H1 (cell line): Measurements from ENCODE around the gene CAV1. TPM values are rescaled to one million over a fixed set of nuclear protein-coding genes. Genes with fewer than 3 reads are reported as not detected.

ENCODE experiments used
- CTCF ChIA-PET: fragments of 300-600 bp; sonication (Branson Sonifier 250); formaldehyde crosslinking; loops from one replicate; lab custom pipeline; 2021; ENCODE audit not compliant: partially characterized antibody; lab: Charles Lee
- POLR2A ChIA-PET: fragments of 300-600 bp; sonication (Branson Sonifier 250); formaldehyde crosslinking; loops from one replicate; lab custom pipeline; 2021; ENCODE audit warnings: inconsistent platforms; ENCODE audit not compliant: partially characterized antibody; lab: Charles Lee
- DNase-seq, 2 experiments: peaks; one replicate each; pipeline versions ENCODE4 v3.0.0 to v3.0.0-alpha.2; 2010 to 2022; ENCODE audit warnings: low spot score in 2 of 2, low read depth in 1 of 2, mixed read lengths in 1 of 2
- FAIRE-seq: peaks from 2 replicates; lab custom pipeline; 2011; peaks lifted over from hg19 to GRCh38; lab: Jason Lieb, UNC
- H2AFZ ChIP-seq: 2 replicates; pipeline ENCODE4 v1.8.1; 2012; ENCODE audit warnings: low read length, inconsistent platforms
- H2AK5ac ChIP-seq: 2 replicates; pipeline ENCODE4 v1.6.1; 2013; ENCODE audit warnings: low read depth, low read length
- H2BK120ac ChIP-seq: replicated peaks from 2 replicates; pipeline ENCODE3; 2013; ENCODE audit warnings: low read depth, low read length, inconsistent platforms
- H2BK12ac ChIP-seq: 2 replicates; pipeline ENCODE4 v1.6.1; 2013; ENCODE audit warnings: low read depth, low read length
- H2BK15ac ChIP-seq: 2 replicates; pipeline ENCODE4 v1.6.1; 2013; ENCODE audit warnings: low read length
- H2BK20ac ChIP-seq: 2 replicates; pipeline ENCODE4 v1.6.1; 2013; ENCODE audit warnings: low read length
- H2BK5ac ChIP-seq: 2 replicates; pipeline ENCODE4 v1.6.1; 2013; ENCODE audit warnings: low read depth, low read length
- H3K14ac ChIP-seq: 2 replicates; pipeline ENCODE4 v1.6.1; 2013; ENCODE audit warnings: inconsistent platforms; ENCODE audit not compliant: insufficient read length
- H3K18ac ChIP-seq: 2 replicates; pipeline ENCODE4 v1.6.1; 2013; ENCODE audit warnings: low read length; ENCODE audit errors: extremely low read depth
- H3K23ac ChIP-seq: 2 replicates; pipeline ENCODE4 v1.6.1; 2013; ENCODE audit warnings: inconsistent platforms; ENCODE audit not compliant: insufficient read length
- H3K23me2 ChIP-seq: 2 replicates; pipeline ENCODE4 v1.6.1; 2013; ENCODE audit warnings: low read depth, low read length
- H3K27ac ChIP-seq: 2 replicates; pipeline ENCODE4 v1.6.1; 2011; ENCODE audit warnings: low read depth, low read length, inconsistent platforms
- H3K27me3 ChIP-seq, 4 experiments: replicated peaks in 1 of 4; 1 replicate in 1 of 4; 2 replicates in 3 of 4; pipeline versions ENCODE4 v1.6.1 to v1.8.1; 2011 to 2013; ENCODE audit warnings: low read length in 3 of 4, mild to moderate bottlenecking in 3 of 4, inconsistent platforms in 2 of 4, mixed read lengths in 2 of 4, moderate library complexity in 1 of 4; ENCODE audit not compliant: control insufficient read depth in 3 of 4, insufficient read depth in 3 of 4; ENCODE audit errors: extremely low read depth in 1 of 4
- H3K36me3 ChIP-seq, 4 experiments: 2 replicates each; pipeline versions ENCODE4 v1.6.1 to v1.8.1; 2011 to 2013; ENCODE audit warnings: mild to moderate bottlenecking in 4 of 4, low read length in 3 of 4, moderate library complexity in 2 of 4, control low read depth in 1 of 4, inconsistent platforms in 1 of 4; ENCODE audit not compliant: insufficient read depth in 4 of 4, control insufficient read depth in 2 of 4
- H3K4ac ChIP-seq: replicated peaks from 2 replicates; pipeline ENCODE3; 2013; ENCODE audit warnings: low read length, low read depth, mixed read lengths, inconsistent platforms; ENCODE audit not compliant: insufficient read length
- H3K4me1 ChIP-seq, 4 experiments: replicated peaks in 1 of 4; 1 replicate in 1 of 4; 2 replicates in 3 of 4; pipeline versions ENCODE4 v1.6.1 to v1.8.1; 2011 to 2013; ENCODE audit warnings: low read length in 3 of 4, inconsistent platforms in 2 of 4, mixed read lengths in 1 of 4; ENCODE audit not compliant: insufficient read depth in 4 of 4, control insufficient read depth in 3 of 4
- H3K4me2 ChIP-seq, 2 experiments: 2 replicates each; pipeline versions ENCODE4 v1.6.1 to v1.8.1; 2011 to 2013; ENCODE audit warnings: low read depth in 2 of 2, low read length in 2 of 2, control low read depth in 1 of 2, inconsistent platforms in 1 of 2, mild to moderate bottlenecking in 1 of 2; ENCODE audit not compliant: insufficient read depth in 1 of 2
- H3K4me3 ChIP-seq, 4 experiments: fragments of 200-600, 300-600 bp in 1 of 4; sonication (generic), shearing (Covaris generic), sonication (Bioruptor Twin) in 1 of 4; 2 replicates each; pipeline versions ENCODE4 v1.5.1 to v1.8.1; 2011 to 2016; ENCODE audit warnings: low read length in 4 of 4, low read depth in 3 of 4, control low read depth in 2 of 4, inconsistent platforms in 2 of 4, mild to moderate bottlenecking in 2 of 4, mixed read lengths in 1 of 4, moderate library complexity in 1 of 4; ENCODE audit not compliant: insufficient read depth in 2 of 4; ENCODE audit errors: extremely low read depth in 1 of 4
- H3K56ac ChIP-seq: replicated peaks from 2 replicates; pipeline ENCODE3; 2013; ENCODE audit warnings: low read depth, mild to moderate bottlenecking, mixed read lengths, low read length, inconsistent platforms; ENCODE audit not compliant: insufficient read length
- H3K79me1 ChIP-seq: 2 replicates; pipeline ENCODE4 v1.6.1; 2013; ENCODE audit warnings: low read depth, low read length, control low read depth
- H3K79me2 ChIP-seq, 2 experiments: 2 replicates each; pipeline versions ENCODE4 v1.6.1 to v1.8.1; 2012 to 2013; ENCODE audit warnings: low read length in 2 of 2, mild to moderate bottlenecking in 2 of 2, inconsistent platforms in 1 of 2; ENCODE audit not compliant: insufficient read depth in 2 of 2, control insufficient read depth in 1 of 2
- H3K9ac ChIP-seq, 4 experiments: replicated peaks in 1 of 4; 1 replicate in 1 of 4; 2 replicates in 3 of 4; pipeline versions ENCODE4 v1.6.1 to v1.8.1; 2011 to 2013; ENCODE audit warnings: low read depth in 3 of 4, low read length in 3 of 4, control low read depth in 2 of 4, mild to moderate bottlenecking in 2 of 4, moderate library complexity in 2 of 4, inconsistent platforms in 1 of 4; ENCODE audit errors: extremely low read depth in 1 of 4
- H3K9me3 ChIP-seq, 2 experiments: 2 replicates each; pipeline versions ENCODE4 v1.6.1 to v1.8.1; 2012 to 2013; ENCODE audit warnings: mild to moderate bottlenecking in 2 of 2, moderate library complexity in 2 of 2, control low read depth in 1 of 2, inconsistent platforms in 1 of 2, low read depth in 1 of 2, low read length in 1 of 2, mixed read lengths in 1 of 2; ENCODE audit not compliant: insufficient read depth in 2 of 2
- H4K20me1 ChIP-seq, 2 experiments: replicated peaks in 1 of 2; 2 replicates each; pipeline versions ENCODE3 to v1.8.1; 2011 to 2013; ENCODE audit warnings: inconsistent platforms in 2 of 2, low read length in 2 of 2, mild to moderate bottlenecking in 1 of 2; ENCODE audit not compliant: insufficient read depth in 2 of 2, control insufficient read depth in 1 of 2
- H4K5ac ChIP-seq: 2 replicates; pipeline ENCODE4 v1.6.1; 2013; ENCODE audit warnings: low read length, low read depth, mixed read lengths, inconsistent platforms; ENCODE audit not compliant: insufficient read length
- H4K8ac ChIP-seq: 2 replicates; pipeline ENCODE4 v1.8.0; 2013; ENCODE audit warnings: mild to moderate bottlenecking, moderate library complexity, low read length, inconsistent platforms; ENCODE audit not compliant: insufficient read depth; ENCODE audit errors: extremely low read depth
- H4K91ac ChIP-seq: replicated peaks from 2 replicates; pipeline ENCODE3; 2013; ENCODE audit warnings: low read length, mixed read lengths, inconsistent platforms; ENCODE audit not compliant: insufficient read length
- CTCF ChIP-seq, 3 experiments: IDR thresholded peaks; 1 replicate in 2 of 3; 2 replicates in 1 of 3; pipeline versions ENCODE4 v1.5.1 to v1.6.1; 2011; ENCODE audit warnings: low read length in 3 of 3, mild to moderate bottlenecking in 3 of 3, inconsistent platforms in 2 of 3, low read depth in 1 of 3, moderate library complexity in 1 of 3; ENCODE audit not compliant: insufficient read depth in 1 of 3; ENCODE audit errors: control extremely low read depth in 1 of 3
- EP300 ChIP-seq, 2 experiments: IDR thresholded peaks; 1 replicate in 1 of 2; 2 replicates in 1 of 2; pipeline ENCODE4 v1.6.1; 2011 to 2012; ENCODE audit warnings: low read depth in 2 of 2, low read length in 2 of 2, mild to moderate bottlenecking in 2 of 2, borderline replicate concordance in 1 of 2, inconsistent platforms in 1 of 2, moderate library complexity in 1 of 2
- GABPA ChIP-seq: IDR thresholded peaks from 2 replicates; pipeline ENCODE4 v1.6.1; 2011; ENCODE audit warnings: mild to moderate bottlenecking, low read length, moderate library complexity, borderline replicate concordance; ENCODE audit not compliant: insufficient read depth
- HDAC2 ChIP-seq, 2 experiments: fragments of 300-600 bp in 1 of 2; sonication (generic) in 1 of 2; IDR thresholded peaks; 2 replicates each; pipeline ENCODE4 v1.6.1; 2011 to 2012; ENCODE audit warnings: low read depth in 2 of 2, low read length in 2 of 2, mild to moderate bottlenecking in 2 of 2, moderate library complexity in 2 of 2, borderline replicate concordance in 1 of 2, inconsistent platforms in 1 of 2
- NANOG ChIP-seq: IDR thresholded peaks from 2 replicates; pipeline ENCODE4 v1.6.1; 2011; ENCODE audit warnings: low read length, low read depth, mild to moderate bottlenecking, inconsistent platforms; ENCODE audit not compliant: insufficient read depth, poor library complexity, severe bottlenecking
- RNF2 ChIP-seq: fragments of 200-900, 300-1000 bp; sonication (generic); IDR thresholded peaks from 2 replicates; pipeline ENCODE4 v1.7.1; 2016; ENCODE audit warnings: borderline replicate concordance, low read depth, mild to moderate bottlenecking, antibody characterized with exemption, low read length; ENCODE audit not compliant: poor library complexity, severe bottlenecking; ENCODE audit errors: missing control alignments
- SAP30 ChIP-seq: fragments of 300-600 bp; sonication (generic); IDR thresholded peaks from 2 replicates; pipeline ENCODE4 v1.7.1; 2012; ENCODE audit warnings: low read length, moderate library complexity, mild to moderate bottlenecking, inconsistent platforms; ENCODE audit not compliant: insufficient read depth, insufficient replicate concordance
- SP1 ChIP-seq: IDR thresholded peaks from 2 replicates; pipeline ENCODE4 v1.6.1; 2011; ENCODE audit warnings: low read depth, low read length
- SP2 ChIP-seq: IDR thresholded peaks from 2 replicates; pipeline ENCODE4 v1.6.1; 2012; ENCODE audit warnings: mild to moderate bottlenecking, low read length, inconsistent platforms
- TEAD4 ChIP-seq: IDR thresholded peaks from 2 replicates; pipeline ENCODE4 v1.6.1; 2012; ENCODE audit warnings: low read depth, low read length, inconsistent platforms, mixed read lengths
- polyA plus RNA-seq, 7 experiments: library from polyadenylated mRNA; depleted of rRNA in 3 of 7; stranded (reverse) in 5 of 7; unstranded in 2 of 7; fragments of >200 nt in 5 of 7; fragments of 200-250 nt in 2 of 7; gene quantifications; 1 replicate in 5 of 7; 2 replicates in 1 of 7; 4 replicates in 1 of 7; pipeline versions ENCODE4 v1.2.1 to v1.2.3, GENCODE V29; 2011 to 2013; ENCODE audit warnings: missing spikeins in 2 of 7, mixed read lengths in 2 of 7
- total RNA-seq: library from RNA; stranded (reverse); fragmentation: NEBNext Ultra II Directional; extraction: Animal tissue kit (Norgen Biotek cat#: 25700); gene quantifications from 2 replicates; pipeline ENCODE4 v1.2.1, GENCODE V29; 2021

CAV1 gene
- total and polyA plus RNA-seq, 2 of the 8 experiments (the other 6 are each of a cell fraction or from before 2014, with no cell fraction given): 16.3 to 21.8 TPM

GRCh38 chr7:116554436-116554835 lies 29.6 kb downstream of the CAV1 start:
- FAIRE-seq (no peak), DNase-seq (no peak)
- ChIA-PET POLR2A (no interaction called here), CTCF (interaction anchor here (0.9 kb wide), 1 partner anchor 223 kb away, joined by 3 read pairs; no protein-coding TSS in a partner anchor)
- no peak overlapping the region for H2BK120ac ChIP-seq
- H3K36me3 ChIP-seq: no peaks in the 10 kb centered on the region
- H4K20me1 ChIP-seq: no peaks in the 10 kb centered on the region
- no peak overlapping the region for H3K4me2 ChIP-seq
- H4K5ac ChIP-seq: no peak overlapping the region
- no peaks in the 10 kb centered on the region for H3K79me2 ChIP-seq
- no peak overlapping the region for H4K91ac ChIP-seq
- H3K79me1 ChIP-seq: no peaks in the 10 kb centered on the region
- no peak overlapping the region for H2BK15ac ChIP-seq
- H2AFZ ChIP-seq: no peak overlapping the region
- H3K18ac ChIP-seq: no peak overlapping the region
- H3K23ac ChIP-seq: no peak overlapping the region
- no peak overlapping the region for H3K9ac ChIP-seq
- H3K27ac ChIP-seq: no peak overlapping the region
- no peak overlapping the region for H3K4me3 ChIP-seq
- no peak overlapping the region for H4K8ac ChIP-seq
- H3K56ac ChIP-seq: no peak overlapping the region
- no peak overlapping the region for H2AK5ac ChIP-seq
- no peaks in the 10 kb centered on the region for H3K27me3 ChIP-seq
- H3K4ac ChIP-seq: no peak overlapping the region
- no peak overlapping the region for H3K14ac ChIP-seq
- no peak overlapping the region for H2BK20ac ChIP-seq
- no peaks in the 10 kb centered on the region for H3K4me1 ChIP-seq
- no peak overlapping the region for H2BK5ac ChIP-seq
- no peaks in the 10 kb centered on the region for H3K23me2 ChIP-seq
- H2BK12ac ChIP-seq: no peak overlapping the region
- H3K9me3 ChIP-seq: no peaks in the 10 kb centered on the region
- TF ChIP-seq SP2 (no peak), TEAD4 (no peak), HDAC2 (IDR thresholded peaks at IDR 0.05; ENCODE audit: borderline replicate concordance in 1 of 2, low read depth in 2 of 2, low read length in 2 of 2) (no peak), NANOG (no peak), CTCF (IDR thresholded peaks at IDR 0.05; ENCODE audit: control extremely low read depth in 1 of 3, insufficient read depth in 1 of 3, low read depth in 1 of 3, low read length in 3 of 3) (no peak), GABPA (no peak), SP1 (no peak), EP300 (IDR thresholded peaks at IDR 0.05; ENCODE audit: borderline replicate concordance in 1 of 2, low read depth in 2 of 2, low read length in 2 of 2) (no peak), SAP30 (no peak), RNF2 (no peak)
